ENCODE data around the gene SLC17A7. TPM values are rescaled to one million over a fixed set of nuclear protein-coding genes. Genes with fewer than 3 reads are reported as not detected.

The SLC17A7 gene
- total and polyA plus RNA-seq, 2 of the 8 experiments (the other 6 are each of a cell fraction or from before 2014, with no cell fraction given): 2.7 to 3.0 TPM

DNA sequence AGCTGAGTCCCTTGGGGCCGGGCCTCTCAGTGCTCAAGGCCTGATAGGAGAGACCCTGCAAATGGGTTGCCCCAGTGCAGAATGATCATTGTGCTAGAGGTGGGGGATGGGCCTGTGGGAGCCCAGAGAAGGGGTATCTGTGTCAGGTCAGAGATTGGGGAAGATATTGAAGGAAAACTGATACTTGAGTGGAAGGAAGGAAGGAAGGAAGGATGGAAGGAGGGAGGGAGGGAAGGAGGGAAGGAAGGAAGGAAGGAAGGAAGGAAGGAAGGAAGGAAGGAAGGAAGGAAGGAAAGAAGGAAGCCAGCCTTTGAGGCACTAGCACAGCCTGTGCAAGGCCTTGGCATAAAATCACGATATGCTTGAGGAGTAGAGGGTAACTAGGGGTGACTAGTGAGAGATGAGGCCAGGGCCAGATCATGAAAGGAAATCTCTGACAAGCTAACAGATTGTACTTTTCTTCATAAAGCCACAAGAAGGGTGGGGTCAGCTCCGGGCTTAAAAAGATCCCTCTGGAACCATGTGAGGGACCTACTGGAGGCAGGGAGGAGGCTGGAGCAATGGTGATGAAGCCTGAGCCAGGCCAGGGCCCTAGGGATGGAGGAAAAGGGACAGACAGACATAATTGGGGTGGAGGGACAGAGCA is 29.5 kb downstream of the SLC17A7 start:
- no peaks in the 10 kb centered on the region for H3K9me3 ChIP-seq (ENCODE audit: insufficient read depth in 2 of 2, low read depth in 1 of 2, low read length in 1 of 2)
- no peak overlapping the region for H2BK120ac ChIP-seq (replicated peaks; ENCODE audit: low read depth, low read length)
- H2BK15ac ChIP-seq (ENCODE audit: low read length): 0 out of 2 replicates have a peak overlapping the region, but pooled peaks have one; percentile 74
- no peak overlapping the region for H2BK12ac ChIP-seq (ENCODE audit: low read depth, low read length)
- 81% methylated on average over 3 of the region's 3 CpGs; no CpG with 5 or more reads in 1 of the 2 experiments for WGBS, 2 experiments (ENCODE audit: extremely low coverage in 1 of 2, insufficient coverage in 1 of 2, insufficient read length in 1 of 2, insufficient replicate concordance in 2 of 2, low coverage in 1 of 2, low lambda C conversion rate in 2 of 2, missing lambda C conversion rate in 1 of 2)
- H3K79me2 ChIP-seq (ENCODE audit: control insufficient read depth in 1 of 2, insufficient read depth in 2 of 2, low read length in 2 of 2): no peaks in the 10 kb centered on the region
- H4K20me1 ChIP-seq (replicated peaks in 1 of 2; ENCODE audit: control insufficient read depth in 1 of 2, insufficient read depth in 2 of 2, low read length in 2 of 2): no peaks in the 10 kb centered on the region
- no peak overlapping the region for H4K5ac ChIP-seq (ENCODE audit: insufficient read length, low read depth, low read length)
- no peak overlapping the region for H2BK20ac ChIP-seq (ENCODE audit: low read length)
- TF ChIP-seq SRF (IDR thresholded peaks at IDR 0.05; ENCODE audit: low read depth, low read length): no peak
- no peak for TF ChIP-seq RAD21 (IDR thresholded peaks at IDR 0.05 in 1 of 2, conservative IDR thresholded peaks at IDR 0.05 in 1 of 2; ENCODE audit: low read depth in 2 of 2, low read length in 2 of 2)
- TF ChIP-seq CREB1 (IDR thresholded peaks at IDR 0.05): no peak
- H4K91ac ChIP-seq (replicated peaks; ENCODE audit: insufficient read length, low read length): no peak overlapping the region
- H2AK5ac ChIP-seq (ENCODE audit: low read depth, low read length): no peak overlapping the region
- no peak overlapping the region for H2AFZ ChIP-seq (ENCODE audit: low read length)
- H3K27ac ChIP-seq (ENCODE audit: low read depth, low read length): no peak overlapping the region
- no peak for DNase-seq (ENCODE audit: low read depth in 1 of 2, low spot score in 2 of 2)
- H3K56ac ChIP-seq (replicated peaks; ENCODE audit: insufficient read length, low read depth, low read length): no peak overlapping the region
- H3K4me3 ChIP-seq (ENCODE audit: extremely low read depth in 1 of 4, insufficient read depth in 2 of 4, low read depth in 3 of 4, low read length in 4 of 4): no peak overlapping the region
- H3K9ac ChIP-seq (replicated peaks in 1 of 4; ENCODE audit: extremely low read depth in 1 of 4, low read depth in 3 of 4, low read length in 3 of 4): no peak overlapping the region
- FAIRE-seq: no peak
- no peaks in the 10 kb centered on the region for H3K79me1 ChIP-seq (ENCODE audit: low read depth, low read length)
- peaks cover 0 to 11% (median 7%) of the 10 kb centered on the region in 4 experiments; a peak in 5 of 7 replicates for H3K4me1 ChIP-seq (replicated peaks in 1 of 4; ENCODE audit: control insufficient read depth in 3 of 4, insufficient read depth in 4 of 4, low read length in 3 of 4)
- no peak overlapping the region for H3K4ac ChIP-seq (replicated peaks; ENCODE audit: insufficient read length, low read depth, low read length)
- POLR2A ChIA-PET (ENCODE audit: partially characterized antibody): interaction anchor here (0.9 to 3.3 kb wide), 4 partner anchors 10 to 39 kb away, joined by 3 to 13 read pairs (median 6); partner anchors contain the start of gene GFY
- H3K4me2 ChIP-seq (ENCODE audit: insufficient read depth in 1 of 2, low read depth in 2 of 2, low read length in 2 of 2): no peak overlapping the region
- H3K23me2 ChIP-seq (ENCODE audit: low read depth, low read length): no peaks in the 10 kb centered on the region
- no peak overlapping the region for H4K8ac ChIP-seq (ENCODE audit: extremely low read depth, insufficient read depth, low read length)
- H3K36me3 ChIP-seq (ENCODE audit: control insufficient read depth in 2 of 4, insufficient read depth in 4 of 4, low read length in 3 of 4): no peaks in the 10 kb centered on the region
- H3K27me3 ChIP-seq (replicated peaks in 1 of 4; ENCODE audit: control insufficient read depth in 3 of 4, extremely low read depth in 1 of 4, insufficient read depth in 3 of 4, low read length in 3 of 4): no peaks in the 10 kb centered on the region
- no peak overlapping the region for H3K14ac ChIP-seq (ENCODE audit: insufficient read length)
- H3K23ac ChIP-seq (ENCODE audit: insufficient read length): no peak overlapping the region
- CTCF ChIA-PET (ENCODE audit: partially characterized antibody): interaction anchor here (1.0 to 14.7 kb wide), 4 partner anchors 10 to 37 kb away, joined by 3 to 291 read pairs (median 4); no protein-coding TSS in a partner anchor
- H2BK5ac ChIP-seq (ENCODE audit: low read depth, low read length): no peak overlapping the region
- H3K18ac ChIP-seq (ENCODE audit: extremely low read depth, low read length): no peak overlapping the region
